ENCODE measurements around the gene MRPL21.
"Not testable (repeated sequence)": the region's sequence is repeated elsewhere in the genome, so short reads cannot be mapped to it uniquely, and the experiment has no call there.

Gene MRPL21

DNA sequence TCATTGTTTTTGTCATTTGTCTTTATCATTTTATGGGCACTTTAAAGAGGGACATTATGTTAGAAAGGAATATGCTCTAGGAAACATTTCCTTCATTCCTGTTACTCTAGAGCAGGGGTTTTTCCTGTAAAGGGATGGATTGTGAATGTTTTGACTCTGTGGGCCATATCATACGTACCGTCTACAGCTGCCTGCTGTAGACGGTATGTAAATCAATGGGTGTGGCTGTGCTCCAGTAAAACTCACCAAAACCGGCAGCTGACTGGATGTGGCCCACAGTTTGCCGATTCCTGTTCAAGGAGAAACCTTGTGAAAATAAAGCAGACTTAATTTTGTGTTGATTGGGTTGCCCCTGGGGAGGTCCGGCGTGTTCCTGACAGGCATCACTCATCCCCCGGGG, 7.3 kb upstream of the MRPL21 start:
- no peak for DNase-seq (ENCODE audit: low read depth)

DNA sequence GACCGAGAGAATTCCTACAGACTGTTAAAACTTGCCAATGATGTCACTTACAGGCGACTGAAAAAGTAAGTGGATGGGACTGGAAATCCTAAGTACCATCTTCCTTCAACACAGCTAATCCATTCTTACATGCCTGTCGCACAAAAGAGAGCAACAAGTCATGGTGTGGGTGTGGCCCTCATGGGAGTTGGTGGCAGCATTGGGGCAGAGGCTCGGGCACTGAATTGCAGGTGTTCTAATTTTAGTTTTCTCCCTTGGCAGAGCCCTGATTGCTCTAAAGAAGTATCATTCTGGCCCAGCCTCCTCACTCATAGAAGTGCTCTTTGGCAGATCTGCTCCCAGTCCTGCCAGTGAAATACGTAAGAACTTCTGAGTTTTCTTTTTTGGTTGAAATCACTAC, 4.6 kb upstream of the MRPL21 start:
- no peak for DNase-seq (ENCODE audit: low read depth)

DNA sequence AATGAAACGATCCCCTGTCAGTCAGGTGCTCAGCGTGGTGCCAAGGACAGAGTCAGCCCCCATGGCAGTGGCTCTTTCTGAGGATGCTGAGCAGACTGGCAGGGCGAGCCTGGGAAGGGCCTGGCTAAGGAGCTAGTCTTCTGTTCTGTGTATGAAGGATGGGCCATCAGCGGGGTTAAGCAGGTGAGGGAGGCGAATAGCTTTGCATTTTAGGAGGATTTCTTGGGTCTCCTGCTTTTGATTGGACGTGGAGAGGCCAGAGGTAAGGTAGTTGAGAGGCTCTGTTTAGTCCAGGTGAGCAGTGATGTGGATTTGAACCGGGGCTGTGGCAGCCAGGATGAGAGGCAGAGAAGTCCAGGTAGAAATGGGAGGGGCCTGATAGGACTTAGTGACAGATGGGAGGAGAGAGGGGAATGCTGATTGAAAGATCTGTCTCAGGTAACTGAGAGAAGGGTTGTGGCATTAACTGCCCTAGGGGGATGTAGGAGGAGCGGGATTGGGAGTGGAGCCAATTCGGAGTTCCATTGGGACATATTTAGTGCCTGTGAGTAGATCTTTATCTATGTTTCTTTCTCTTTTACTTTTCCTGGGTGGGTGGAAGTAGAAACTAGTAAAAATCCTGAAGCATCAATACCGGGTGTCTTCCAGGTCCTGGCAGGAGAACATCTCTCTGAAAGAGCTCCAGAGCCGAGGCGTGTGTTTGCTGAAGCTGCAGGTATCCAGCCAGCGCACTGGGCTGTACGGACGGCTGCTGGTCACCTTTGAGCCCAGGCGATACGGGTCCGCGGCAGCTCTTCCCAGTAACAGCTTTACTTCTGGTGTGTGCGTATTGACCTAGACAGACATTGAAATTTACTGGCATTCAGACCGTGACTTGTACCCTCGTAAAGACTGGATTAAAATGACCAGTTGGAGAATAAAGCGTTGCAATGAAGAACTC, 2.1 kb upstream of the MRPL21 start:
- no peak for DNase-seq (ENCODE audit: low read depth)

DNA sequence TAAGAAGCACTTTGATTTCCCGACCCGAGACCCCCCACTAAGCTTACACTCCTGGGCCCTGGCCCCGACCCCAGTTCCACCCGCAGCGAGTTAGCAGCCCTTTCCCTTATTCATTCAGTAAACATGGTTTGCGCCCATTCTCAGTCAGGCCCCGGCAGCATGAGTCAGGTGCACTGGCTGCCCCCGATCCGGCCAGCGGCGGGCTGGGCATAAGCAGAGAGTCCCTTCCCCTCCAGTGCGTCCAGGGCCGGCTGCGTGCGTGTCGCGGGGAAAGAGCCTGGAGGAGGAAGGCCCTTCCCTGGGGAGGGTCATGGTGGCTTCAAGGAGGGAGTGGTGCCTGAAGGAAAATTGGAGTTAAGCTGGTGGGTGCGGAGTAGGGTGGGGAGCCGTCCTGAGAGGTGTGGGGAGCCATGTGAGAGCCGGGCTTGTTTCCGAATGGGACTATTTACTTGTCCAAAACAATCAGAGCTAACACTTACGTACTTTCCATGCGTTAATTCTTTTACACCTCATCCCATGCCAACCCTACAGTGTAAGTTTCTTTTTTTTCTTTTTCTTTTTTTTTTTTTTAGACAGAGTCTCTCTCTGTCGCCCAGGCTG, 716 bp upstream of the MRPL21 start:
- DNase-seq (ENCODE audit: low read depth) = peak; percentile 12

GRCh38 chr11:68900835-68901381, 2.7 kb downstream of the MRPL21 start:
- no peak for DNase-seq (ENCODE audit: low read depth)

- DNase-seq (ENCODE audit: low read depth) = no peak
These were observed 6.2 kb downstream of the MRPL21 start for GRCh38 chr11:68897441-68897840.

DNA sequence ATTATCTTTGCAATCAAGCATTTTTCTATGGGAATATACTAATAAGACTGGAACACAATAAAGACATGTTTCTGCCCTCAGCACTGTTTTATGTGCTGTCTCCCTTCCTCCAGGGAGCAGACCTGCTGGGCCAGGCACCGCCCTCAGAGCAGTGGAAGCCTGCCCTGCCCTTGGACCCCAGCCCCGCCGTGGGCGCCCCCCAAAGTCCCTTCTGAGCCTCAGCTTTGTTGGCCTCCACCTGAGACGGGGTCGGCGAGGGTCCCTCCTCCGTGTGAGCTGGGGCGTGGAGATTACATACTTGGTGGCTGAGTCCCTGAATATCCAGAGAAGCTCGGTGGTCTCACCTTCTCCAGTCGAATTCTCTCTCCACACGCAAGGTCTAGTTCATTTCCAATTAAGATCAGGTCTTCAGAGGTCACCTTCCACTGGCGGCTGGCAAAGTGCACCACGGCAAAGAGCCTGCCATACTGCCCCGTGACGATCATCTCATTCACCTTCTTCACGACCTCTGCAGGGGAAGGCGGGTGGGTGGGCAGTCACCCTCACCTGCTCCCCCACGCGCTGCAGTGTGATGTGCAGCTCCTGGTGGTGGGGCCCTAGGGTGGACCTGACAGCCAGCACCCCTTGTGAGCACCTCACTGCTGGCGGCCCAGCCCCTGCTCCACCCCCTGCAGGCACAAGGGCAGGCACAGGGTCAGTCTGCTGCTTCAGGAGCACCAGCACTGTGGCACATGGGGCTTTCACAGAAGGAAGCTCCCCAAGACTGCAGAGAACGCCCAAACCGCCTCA, 7.3 kb downstream of the MRPL21 start:
- no peak for DNase-seq (ENCODE audit: low read depth)

GRCh38 chr11:68893282-68893681, 10.3 kb downstream of the MRPL21 start:
- DNase-seq (ENCODE audit: low read depth) = no peak

DNA sequence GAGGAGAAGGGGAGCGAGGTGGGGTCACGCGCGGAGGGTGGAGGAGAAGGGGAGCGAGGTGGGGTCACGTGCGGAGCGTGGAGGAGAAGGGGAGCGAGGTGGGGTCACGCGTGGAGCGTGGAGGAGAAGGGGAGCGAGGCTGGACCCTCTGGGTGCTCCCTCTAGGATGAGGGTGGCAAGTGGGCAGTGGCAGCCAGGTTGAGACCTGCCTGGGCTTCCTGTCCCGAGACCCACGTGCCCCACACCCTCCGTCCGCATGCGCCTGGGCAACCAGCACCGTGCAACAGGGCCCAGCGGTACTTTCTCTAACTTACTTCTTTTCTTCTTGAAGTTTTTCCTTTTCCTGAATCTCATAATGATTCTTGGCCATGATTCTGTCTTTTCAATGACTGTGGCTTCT, 11.1 kb downstream of the MRPL21 start:
- DNase-seq (ENCODE audit: low read depth) = no peak

DNA sequence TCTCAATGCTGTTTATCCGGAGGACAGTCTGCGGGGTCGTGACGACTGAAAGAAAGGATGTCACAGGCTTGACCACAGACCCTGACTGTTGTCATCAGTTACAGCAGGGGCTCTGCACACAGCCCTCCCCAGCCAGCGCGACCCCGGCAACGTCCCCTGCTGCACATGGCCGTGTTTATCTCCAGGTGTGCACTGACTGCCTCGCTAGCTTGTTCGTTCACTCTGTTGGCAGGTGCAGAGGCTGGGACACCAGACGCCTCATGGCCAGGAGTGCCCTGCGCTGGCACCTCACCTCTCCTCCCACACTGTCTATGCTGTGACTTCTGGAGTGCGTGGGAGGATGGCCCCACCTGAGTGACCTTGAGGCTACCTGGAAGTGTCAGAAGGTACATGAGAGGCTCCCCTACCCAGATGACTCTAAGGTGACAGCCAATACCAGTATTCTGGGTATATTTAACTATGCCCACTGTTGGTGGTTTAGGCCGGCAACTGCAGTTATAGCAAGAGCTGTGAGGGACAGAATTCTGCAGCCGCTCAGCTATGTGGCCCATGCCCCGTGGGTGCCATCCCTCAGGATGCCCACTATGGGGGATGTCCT, 12.2 kb downstream of the MRPL21 start:
- no peak for DNase-seq (ENCODE audit: low read depth)

- no peak for DNase-seq (ENCODE audit: low read depth)
These were observed 13.0 kb downstream of the MRPL21 start for GRCh38 chr11:68890490-68891231.

DNA sequence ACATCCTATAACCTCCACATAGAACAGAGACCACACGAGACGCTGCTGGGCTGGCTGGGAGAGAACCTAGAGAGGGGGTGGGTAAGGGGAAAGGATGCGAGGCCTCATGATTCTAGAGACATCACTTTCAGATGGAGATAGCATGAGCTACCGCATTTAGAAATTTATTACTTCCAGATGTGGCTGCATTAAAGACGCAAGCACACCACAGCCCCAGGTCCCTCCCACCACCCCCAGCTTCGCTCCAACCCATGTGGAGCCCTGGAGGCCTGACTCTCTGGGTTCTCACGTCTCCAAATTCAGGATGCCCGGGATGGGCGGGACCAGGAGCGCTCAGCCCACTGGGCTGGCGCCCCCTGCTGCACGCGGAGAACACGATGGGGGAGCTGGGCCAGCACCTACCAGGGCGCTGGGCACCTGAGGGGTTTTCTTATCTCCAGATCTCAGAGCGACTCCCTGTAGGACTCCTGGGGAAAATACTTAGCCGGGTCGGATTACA, 13.6 kb downstream of the MRPL21 start:
- peak; percentile 6 for DNase-seq (ENCODE audit: low read depth)

DNA sequence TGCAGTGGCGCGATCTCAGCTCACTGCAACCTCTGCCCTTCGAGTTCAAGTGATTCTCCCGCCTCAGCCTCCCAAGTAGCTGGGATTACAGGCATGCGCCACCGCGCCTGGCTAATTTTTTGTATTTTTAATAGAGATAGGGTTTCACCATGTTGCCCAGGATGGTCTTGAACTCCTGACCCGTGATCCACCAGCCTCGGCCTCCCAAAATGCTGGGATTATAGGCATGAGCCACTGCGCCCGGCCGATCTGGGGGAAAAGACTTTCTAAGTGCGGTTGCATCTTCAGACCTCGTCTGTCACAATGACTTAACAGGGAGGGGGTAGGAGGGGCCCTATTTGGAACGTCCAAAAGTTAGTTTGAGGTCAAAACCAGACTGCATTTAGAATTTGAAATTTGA, 18.8 kb downstream of the MRPL21 start:
- not testable (repeated sequence) for DNase-seq (ENCODE audit: low read depth)

DNA sequence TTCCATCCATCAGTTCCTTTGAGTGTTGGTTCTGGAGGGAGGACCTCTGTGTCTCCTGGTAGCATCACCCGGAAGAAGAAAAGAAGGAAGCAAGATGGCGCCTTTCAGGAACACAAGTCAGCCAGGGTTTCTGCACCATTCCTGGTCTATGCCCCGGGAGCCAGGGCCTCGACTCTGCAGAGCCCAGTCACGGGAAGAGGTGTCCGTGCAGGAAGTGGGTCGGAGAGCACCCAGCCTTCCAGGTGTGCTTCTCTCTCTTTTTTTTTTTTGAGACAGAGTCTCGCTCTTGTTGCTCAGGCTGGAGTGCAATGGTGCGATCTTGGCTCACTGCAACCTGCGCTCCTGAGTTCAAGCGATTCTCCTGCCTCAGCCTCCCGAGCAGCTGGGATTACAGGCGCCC, 21.2 kb downstream of the MRPL21 start:
- no peak for DNase-seq (ENCODE audit: low read depth)

- DNase-seq (ENCODE audit: low read depth) = no peak
These were observed 22.3 kb downstream of the MRPL21 start for GRCh38 chr11:68881320-68881719.

GRCh38 chr11:68880851-68881250, 22.8 kb downstream of the MRPL21 start:
- DNase-seq (ENCODE audit: low read depth) = no peak

DNA sequence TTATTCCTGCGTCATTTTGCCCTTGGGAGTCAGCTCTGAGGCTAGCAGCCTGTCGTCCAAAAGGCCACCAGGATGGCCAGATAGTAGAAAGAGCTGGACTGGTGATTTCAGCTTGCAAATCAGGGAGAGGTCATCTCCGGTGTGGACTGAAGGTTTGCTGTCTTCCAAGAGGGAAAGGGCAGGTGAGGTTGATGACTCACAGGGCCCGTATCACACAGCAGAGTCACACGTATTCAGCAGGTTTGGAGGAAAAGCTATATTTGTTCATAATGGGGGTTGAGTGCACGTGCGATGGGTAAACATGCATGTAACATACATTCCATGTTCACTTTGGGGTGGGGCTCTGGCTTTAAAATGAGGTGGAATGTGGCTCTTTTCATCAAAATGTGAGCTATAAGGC, 25.6 kb downstream of the MRPL21 start:
- DNase-seq (ENCODE audit: low read depth) = no peak

- DNase-seq (ENCODE audit: low read depth) = no peak
These were observed 31.2 kb downstream of the MRPL21 start for GRCh38 chr11:68872216-68873003.

DNA sequence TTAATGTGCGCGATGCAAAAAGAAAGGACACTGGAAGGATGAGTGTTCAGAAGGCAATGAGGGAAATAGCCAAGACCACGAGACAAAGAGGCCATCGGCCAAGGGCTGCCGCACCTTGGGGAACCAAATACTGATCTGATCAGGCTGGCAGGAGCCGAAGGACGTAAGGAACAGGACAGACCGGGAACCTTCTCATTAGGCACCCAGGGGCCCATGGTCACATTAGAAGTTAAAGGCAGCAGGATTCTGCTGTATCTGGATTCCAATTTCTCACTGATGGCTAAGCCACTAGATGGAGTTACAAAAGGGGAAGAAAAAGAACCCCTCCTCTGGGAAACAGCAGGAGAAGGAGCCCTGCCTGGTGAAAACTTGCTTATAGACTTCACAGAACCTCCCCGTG, 33.2 kb downstream of the MRPL21 start:
- DNase-seq (ENCODE audit: low read depth) = no peak

- DNase-seq (ENCODE audit: low read depth) = no peak
These were observed 35.3 kb downstream of the MRPL21 start for GRCh38 chr11:68868221-68868835.
